Measurements from ENCODE around the gene DOCK4. TPM values are rescaled to one million over a fixed set of nuclear protein-coding genes. Genes with fewer than 3 reads are reported as not detected.

Gene DOCK4
- total and polyA plus RNA-seq, 10 of the 15 experiments (the other 5 are each of a cell fraction or from before 2014, with no cell fraction given) = 0.03 to 0.73 (median 0.38) TPM

GRCh38 chr7:111762211-111762610 is 444.0 kb downstream of the DOCK4 start (continued):
- TF ChIP-seq RELB (IDR thresholded peaks at IDR 0.05; ENCODE audit: low read depth) (no peak), RAD51 (IDR thresholded peaks at IDR 0.05) (no peak), IKZF1 (conservative IDR thresholded peaks at IDR 0.05) (no peak), REST (IDR thresholded peaks at IDR 0.05; ENCODE audit: low read depth, low read length) (no peak), SKIL (IDR thresholded peaks at IDR 0.05; ENCODE audit: low read depth, poor library complexity, severe bottlenecking) (no peak), NBN (IDR thresholded peaks at IDR 0.05) (no peak), CHD2 (IDR thresholded peaks at IDR 0.05; ENCODE audit: borderline replicate concordance, low read depth, low read length) (no peak), ESRRA (IDR thresholded peaks at IDR 0.05; ENCODE audit: low read length) (no peak), ZBED1 (IDR thresholded peaks at IDR 0.05; ENCODE audit: borderline replicate concordance) (no peak), RAD21 (IDR thresholded peaks at IDR 0.05; ENCODE audit: insufficient read depth, low read depth, low read length) (no peak), SMARCA5 (IDR thresholded peaks at IDR 0.05) (no peak), NKRF (conservative IDR thresholded peaks at IDR 0.05) (no peak), EP300 (IDR thresholded peaks at IDR 0.05; ENCODE audit: borderline replicate concordance in 1 of 2, control insufficient read depth in 1 of 2, low read depth in 2 of 2, low read length in 2 of 2) (no peak), ETV6 (conservative IDR thresholded peaks at IDR 0.05 in 1 of 2, IDR thresholded peaks at IDR 0.05 in 1 of 2; ENCODE audit: borderline replicate concordance in 1 of 2, low read depth in 1 of 2) (no peak)
